Hepatocyte (in vitro differentiated cells): ENCODE results near the gene ZNF709.

Source experiments
- EZH2 ChIP-seq: fragments of 200-600 bp; sonication (generic); IDR thresholded peaks from 2 replicates; pipeline ENCODE4 v1.6.1; 2016; ENCODE audit warnings: antibody characterized with exemption, mild to moderate bottlenecking, borderline replicate concordance
- TF ChIP-seq, protein P1 (sequence below): fragments of 200-600 bp; sonication (generic); IDR thresholded peaks from 2 replicates; pipeline ENCODE4 v1.5.1; 2016; ENCODE audit warnings: antibody characterized with exemption, mild to moderate bottlenecking; ENCODE audit not compliant: poor library complexity

- TF ChIP-seq EZH2, result no peak
- TF ChIP-seq, protein P1, sequence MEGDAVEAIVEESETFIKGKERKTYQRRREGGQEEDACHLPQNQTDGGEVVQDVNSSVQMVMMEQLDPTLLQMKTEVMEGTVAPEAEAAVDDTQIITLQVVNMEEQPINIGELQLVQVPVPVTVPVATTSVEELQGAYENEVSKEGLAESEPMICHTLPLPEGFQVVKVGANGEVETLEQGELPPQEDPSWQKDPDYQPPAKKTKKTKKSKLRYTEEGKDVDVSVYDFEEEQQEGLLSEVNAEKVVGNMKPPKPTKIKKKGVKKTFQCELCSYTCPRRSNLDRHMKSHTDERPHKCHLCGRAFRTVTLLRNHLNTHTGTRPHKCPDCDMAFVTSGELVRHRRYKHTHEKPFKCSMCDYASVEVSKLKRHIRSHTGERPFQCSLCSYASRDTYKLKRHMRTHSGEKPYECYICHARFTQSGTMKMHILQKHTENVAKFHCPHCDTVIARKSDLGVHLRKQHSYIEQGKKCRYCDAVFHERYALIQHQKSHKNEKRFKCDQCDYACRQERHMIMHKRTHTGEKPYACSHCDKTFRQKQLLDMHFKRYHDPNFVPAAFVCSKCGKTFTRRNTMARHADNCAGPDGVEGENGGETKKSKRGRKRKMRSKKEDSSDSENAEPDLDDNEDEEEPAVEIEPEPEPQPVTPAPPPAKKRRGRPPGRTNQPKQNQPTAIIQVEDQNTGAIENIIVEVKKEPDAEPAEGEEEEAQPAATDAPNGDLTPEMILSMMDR, result no peak
These were observed 59.3 kb downstream of the ZNF709 start for GRCh38 chr19:12425236-12425887.
